H1 (cell line): ENCODE results near the gene PPP2R2C.

ENCODE experiments used
- ATF2 ChIP-seq: IDR thresholded peaks from 2 replicates; pipeline ENCODE4 v1.6.1; 2012; ENCODE audit warnings: low read length, inconsistent platforms
- CTCF ChIP-seq, 3 experiments: IDR thresholded peaks; 1 replicate in 2 of 3; 2 replicates in 1 of 3; pipeline versions ENCODE4 v1.5.1 to v1.6.1; 2011; ENCODE audit warnings: low read length in 3 of 3, mild to moderate bottlenecking in 3 of 3, inconsistent platforms in 2 of 3, low read depth in 1 of 3, moderate library complexity in 1 of 3; ENCODE audit not compliant: insufficient read depth in 1 of 3; ENCODE audit errors: control extremely low read depth in 1 of 3
- POLR2A ChIP-seq, 2 experiments: IDR thresholded peaks; 1 replicate in 1 of 2; 2 replicates in 1 of 2; pipeline ENCODE4 v1.6.1; 2011; ENCODE audit warnings: low read depth in 2 of 2, low read length in 2 of 2, mild to moderate bottlenecking in 2 of 2; ENCODE audit errors: control extremely low read depth in 1 of 2

GRCh38 chr4:6339818-6340445 lies 132.5 kb downstream of the PPP2R2C start:
- no peak for TF ChIP-seq CTCF (IDR thresholded peaks at IDR 0.05; ENCODE audit: control extremely low read depth in 1 of 3, insufficient read depth in 1 of 3, low read depth in 1 of 3, low read length in 3 of 3)
- no peak for TF ChIP-seq POLR2A (IDR thresholded peaks at IDR 0.05; ENCODE audit: control extremely low read depth in 1 of 2, low read depth in 2 of 2, low read length in 2 of 2)
- TF ChIP-seq ATF2 = no peak
